PFSK-1 (cell line): ENCODE data around the gene ZBED4.

Experiments used
- POLR2AphosphoS5 ChIP-seq: IDR thresholded peaks from 2 replicates; pipeline ENCODE4 v1.6.1; 2012; ENCODE audit warnings: low read depth, mild to moderate bottlenecking, control low read depth, low read length, moderate library complexity
- REST ChIP-seq, 2 experiments: IDR thresholded peaks; 2 replicates each; pipeline versions ENCODE4 v1.6.1 to v1.8.0; 2011 to 2012; ENCODE audit warnings: low read depth in 2 of 2, low read length in 2 of 2, control low read depth in 1 of 2, inconsistent platforms in 1 of 2, mild to moderate bottlenecking in 1 of 2, moderate library complexity in 1 of 2; ENCODE audit not compliant: insufficient read depth in 1 of 2

DNA sequence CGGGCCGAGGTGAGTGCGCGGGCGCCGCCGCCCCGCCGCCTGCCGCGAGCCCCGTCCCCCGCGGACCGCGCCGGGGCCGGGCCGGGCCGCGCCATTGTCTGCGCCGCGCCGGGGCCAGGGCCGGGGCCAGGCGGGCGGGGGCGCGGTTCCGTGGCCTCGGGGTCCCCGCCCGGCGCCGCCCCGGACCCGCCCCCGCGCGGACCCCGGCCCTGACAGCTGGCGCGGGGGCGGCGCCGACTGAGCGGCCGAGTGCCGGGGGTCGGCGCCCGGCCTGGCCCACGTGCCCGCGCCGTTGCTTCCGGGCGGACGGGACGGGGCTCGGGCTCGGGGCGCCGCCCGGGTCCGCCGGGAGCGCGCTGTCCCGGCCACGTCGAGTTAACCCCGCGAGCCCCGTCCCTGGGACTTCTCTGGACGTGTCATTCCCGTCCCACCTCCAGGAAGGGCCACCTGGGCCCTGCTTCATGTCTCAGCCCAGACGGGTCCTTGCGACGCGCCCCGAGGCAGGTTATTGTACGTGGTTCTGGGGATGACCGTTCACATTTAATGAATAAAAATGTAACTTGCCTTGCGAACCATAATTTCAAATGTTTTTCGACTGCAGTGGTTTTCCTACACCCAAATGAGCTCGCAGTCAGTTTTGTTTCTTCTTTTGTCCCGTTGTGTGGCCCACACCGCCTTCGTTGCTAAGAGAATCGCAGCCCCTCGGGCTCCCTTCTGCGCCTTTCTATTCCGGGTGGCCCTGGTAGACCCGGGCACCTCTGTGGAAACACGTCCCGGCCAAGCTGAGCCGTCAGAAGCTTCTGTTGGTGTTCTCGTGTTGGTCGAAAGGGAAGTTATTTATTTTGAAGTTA, 562 bp downstream of the ZBED4 start:
- TF ChIP-seq POLR2AphosphoS5 (no peak), REST (IDR thresholded peaks at IDR 0.05; ENCODE audit: insufficient read depth in 1 of 2, low read depth in 2 of 2, low read length in 2 of 2) (no peak)
